GM18517 (cell line): ENCODE measurements around the gene PIGH.
"Not testable (repeated sequence)": the region's sequence is repeated elsewhere in the genome, so short reads cannot be mapped to it uniquely, and the experiment has no call there.

Source experiments
- ATAC-seq: cut with Tn5 transposase; IDR thresholded peaks from one replicate; pipeline ENCODE4 v1.9.1; 2021; ENCODE audit warnings: mild to moderate bottlenecking, moderate library complexity; ENCODE audit not compliant: unreplicated experiment

The PIGH gene

GRCh38 chr14:67599698-67600561 lies at the start of gene PIGH:
Gene PIGH (minus strand): TSS chr14:67600268. CDS start chr14:67600203, 65 bp downstream.
- ATAC-seq = peak; percentile 82

GRCh38 chr14:67646131-67646530 lies 46.1 kb upstream of the PIGH start:
- ATAC-seq = no peak

- no peak for ATAC-seq
These were observed 45.3 kb upstream of the PIGH start for GRCh38 chr14:67645414-67645813.

- no peak for ATAC-seq
These were observed 44.4 kb upstream of the PIGH start for GRCh38 chr14:67644428-67644827.

GRCh38 chr14:67643713-67644112 lies 43.6 kb upstream of the PIGH start:
- ATAC-seq = no peak

- no peak for ATAC-seq
These were observed 42.1 kb upstream of the PIGH start for GRCh38 chr14:67641902-67642749.

- ATAC-seq = no peak
These were observed 41.4 kb upstream of the PIGH start for GRCh38 chr14:67641480-67641879.

- no peak for ATAC-seq
These were observed 38.6 kb upstream of the PIGH start for GRCh38 chr14:67638642-67639041.

- ATAC-seq = no peak
These were observed 36.4 kb upstream of the PIGH start for GRCh38 chr14:67636361-67636919.

- ATAC-seq = no peak
These were observed 33.5 kb upstream of the PIGH start for GRCh38 chr14:67633451-67634147.

GRCh38 chr14:67630938-67631337 lies 30.9 kb upstream of the PIGH start:
- no peak for ATAC-seq

- ATAC-seq = no peak
These were observed 30.1 kb upstream of the PIGH start for GRCh38 chr14:67630186-67630585.

- no peak for ATAC-seq
These were observed 27.5 kb upstream of the PIGH start for GRCh38 chr14:67627519-67627918.

- not testable (repeated sequence) for ATAC-seq
These were observed 26.1 kb upstream of the PIGH start for GRCh38 chr14:67626131-67626530.

- no peak for ATAC-seq
These were observed 23.0 kb upstream of the PIGH start for GRCh38 chr14:67623114-67623513.

- no peak for ATAC-seq
These were observed 22.6 kb upstream of the PIGH start for GRCh38 chr14:67622675-67623074.

- no peak for ATAC-seq
These were observed 20.2 kb upstream of the PIGH start for GRCh38 chr14:67620217-67620785.

GRCh38 chr14:67619446-67620216 lies 19.6 kb upstream of the PIGH start, which contains the start of gene ARG2:
Gene ARG2 (plus strand): TSS chr14:67619920. CDS start chr14:67619978, 58 bp downstream.
- ATAC-seq = peak; percentile 91

- no peak for ATAC-seq
These were observed 18.6 kb upstream of the PIGH start for GRCh38 chr14:67618617-67619063.

- no peak for ATAC-seq
These were observed 10.4 kb upstream of the PIGH start for GRCh38 chr14:67610491-67610890.
